DOHH2 (cell line): ENCODE results near the gene FTHL17.

Experiments
- EZH2phosphoT487 ChIP-seq: fragments of 200-600 bp; sonication (generic); IDR thresholded peaks from 2 replicates; pipeline ENCODE4 v1.6.1; 2017; ENCODE audit warnings: borderline replicate concordance, mild to moderate bottlenecking, antibody characterized with exemption, low read length, moderate library complexity, mixed read lengths
- TF ChIP-seq, protein P1 (sequence below): fragments of 200-600 bp; sonication (generic); IDR thresholded peaks from one replicate; pipeline ENCODE4 v1.5.1; 2014; ENCODE audit warnings: antibody characterized with exemption, mild to moderate bottlenecking, low read depth, low read length; ENCODE audit not compliant: poor library complexity, severe bottlenecking

DNA sequence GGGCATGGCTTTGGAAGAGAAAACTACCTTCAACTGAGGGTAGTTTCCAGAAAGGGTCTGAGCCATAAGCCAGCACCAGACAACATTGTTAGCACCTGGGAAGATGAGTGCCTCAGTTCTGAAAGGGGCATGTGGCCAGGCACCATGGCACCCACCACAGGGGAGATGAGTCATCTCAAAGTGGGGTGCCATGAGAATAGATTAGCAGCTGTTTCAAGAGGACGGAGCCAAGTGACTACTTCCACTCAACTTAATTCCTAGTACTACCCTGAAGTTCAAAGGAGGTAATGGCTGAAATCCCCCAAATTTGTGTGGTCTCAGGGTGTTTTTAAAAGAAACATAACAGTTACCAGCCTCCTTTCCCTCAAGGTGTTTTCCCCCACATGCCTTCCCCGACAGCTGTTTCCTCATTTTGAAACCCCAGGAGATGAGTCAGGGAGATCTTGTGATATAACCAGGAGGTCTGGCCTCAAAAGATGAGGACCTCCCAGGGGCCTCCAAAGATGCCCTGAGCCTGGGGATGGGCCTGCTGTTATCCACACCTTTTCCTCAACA is 27.8 kb upstream of the FTHL17 start:
- TF ChIP-seq, protein P1, sequence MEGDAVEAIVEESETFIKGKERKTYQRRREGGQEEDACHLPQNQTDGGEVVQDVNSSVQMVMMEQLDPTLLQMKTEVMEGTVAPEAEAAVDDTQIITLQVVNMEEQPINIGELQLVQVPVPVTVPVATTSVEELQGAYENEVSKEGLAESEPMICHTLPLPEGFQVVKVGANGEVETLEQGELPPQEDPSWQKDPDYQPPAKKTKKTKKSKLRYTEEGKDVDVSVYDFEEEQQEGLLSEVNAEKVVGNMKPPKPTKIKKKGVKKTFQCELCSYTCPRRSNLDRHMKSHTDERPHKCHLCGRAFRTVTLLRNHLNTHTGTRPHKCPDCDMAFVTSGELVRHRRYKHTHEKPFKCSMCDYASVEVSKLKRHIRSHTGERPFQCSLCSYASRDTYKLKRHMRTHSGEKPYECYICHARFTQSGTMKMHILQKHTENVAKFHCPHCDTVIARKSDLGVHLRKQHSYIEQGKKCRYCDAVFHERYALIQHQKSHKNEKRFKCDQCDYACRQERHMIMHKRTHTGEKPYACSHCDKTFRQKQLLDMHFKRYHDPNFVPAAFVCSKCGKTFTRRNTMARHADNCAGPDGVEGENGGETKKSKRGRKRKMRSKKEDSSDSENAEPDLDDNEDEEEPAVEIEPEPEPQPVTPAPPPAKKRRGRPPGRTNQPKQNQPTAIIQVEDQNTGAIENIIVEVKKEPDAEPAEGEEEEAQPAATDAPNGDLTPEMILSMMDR, result no peak
- no peak for TF ChIP-seq EZH2phosphoT487
